B cell (primary cell): ENCODE results near the gene NPRL2. TPM values are rescaled to one million over a fixed set of nuclear protein-coding genes. Genes with fewer than 3 reads are reported as not detected.

Experiments
- ATAC-seq: fragments of 200-7000 bp; cut with Tn5 transposase; one replicate; pipeline ENCODE4 v1.10.0; 2021; ENCODE audit warnings: low read depth, mild to moderate bottlenecking, moderate number of reproducible peaks, moderate library complexity
- CTCF ChIA-PET: fragments of 350-600 bp; sonication (Branson Sonifier 250); formaldehyde crosslinking; loops from one replicate; lab custom pipeline; 2021; ENCODE audit warnings: antibody characterized with exemption, inconsistent platforms; lab: Charles Lee
- POLR2A ChIA-PET: fragments of 350-600 bp; sonication (Branson Sonifier 250); formaldehyde crosslinking; loops from one replicate; lab custom pipeline; 2021; ENCODE audit warnings: antibody characterized with exemption; lab: Charles Lee
- DNase-seq: peaks from one replicate; pipeline ENCODE4 v3.0.0; 2013
- H2AFZ ChIP-seq: 2 replicates; pipeline ENCODE4 v1.6.1; 2012; ENCODE audit warnings: mild to moderate bottlenecking, low read depth, low read length; ENCODE audit not compliant: insufficient read depth, poor library complexity, severe bottlenecking
- H3K27ac ChIP-seq, 2 donors: 1 replicate in 1 of 2; 2 replicates in 1 of 2; pipeline ENCODE4 v1.5.1; 2012 to 2013; ENCODE audit warnings: low read length in 2 of 2, mild to moderate bottlenecking in 2 of 2, moderate library complexity in 1 of 2
- H3K27me3 ChIP-seq, 4 experiments: fragments of 200-600 bp in 1 of 4; sonication (generic) in 1 of 4; replicated peaks in 1 of 4; 1 replicate in 2 of 4; 2 replicates in 2 of 4; pipeline versions ENCODE4 v1.6.1 to v1.7.0; 2013 to 2016; ENCODE audit warnings: low read length in 3 of 4, mild to moderate bottlenecking in 2 of 4, mixed read lengths in 1 of 4, moderate library complexity in 1 of 4; ENCODE audit not compliant: insufficient read depth in 4 of 4, control insufficient read depth in 3 of 4; ENCODE audit errors: control extremely low read depth in 1 of 4
- H3K36me3 ChIP-seq, 2 experiments: replicated peaks in 1 of 2; 1 replicate in 1 of 2; 2 replicates in 1 of 2; pipeline versions ENCODE4 v1.6.1 to v1.7.1; 2013; ENCODE audit warnings: low read length in 1 of 2; ENCODE audit not compliant: insufficient read depth in 2 of 2, control insufficient read depth in 1 of 2; ENCODE audit errors: control extremely low read depth in 1 of 2, extremely low read depth in 1 of 2
- H3K4me1 ChIP-seq, 2 donors: fragments of 200-600 bp in 1 of 2; sonication (generic) in 1 of 2; 1 replicate in 1 of 2; 2 replicates in 1 of 2; pipeline versions ENCODE4 v1.5.1 to v1.6.1; 2013 to 2017; ENCODE audit warnings: low read length in 2 of 2; ENCODE audit not compliant: control insufficient read depth in 2 of 2, insufficient read depth in 2 of 2
- H3K4me2 ChIP-seq: replicated peaks from 2 replicates; pipeline ENCODE3; 2012; ENCODE audit warnings: mild to moderate bottlenecking, low read depth, low read length; ENCODE audit not compliant: poor library complexity, severe bottlenecking
- H3K4me3 ChIP-seq, 5 experiments: fragments of 200-600 bp in 1 of 5; sonication (generic) in 1 of 5; 1 replicate in 3 of 5; 2 replicates in 2 of 5; pipeline versions ENCODE4 v1.5.1 to v1.7.0; 2011 to 2016; ENCODE audit warnings: low read length in 4 of 5, mild to moderate bottlenecking in 4 of 5, low read depth in 2 of 5, control low read depth in 1 of 5, moderate library complexity in 1 of 5; ENCODE audit not compliant: insufficient read depth in 1 of 5; ENCODE audit errors: control extremely low read depth in 1 of 5, extremely low read depth in 1 of 5
- H3K79me2 ChIP-seq: fragments of 200-600 bp; sonication (generic); one replicate; pipeline ENCODE4 v1.6.0; 2016; ENCODE audit warnings: low read length; ENCODE audit not compliant: control insufficient read depth, insufficient read depth
- H3K9ac ChIP-seq: fragments of 200-600 bp; sonication (generic); 2 replicates; pipeline ENCODE4 v1.6.1; 2017; ENCODE audit warnings: mild to moderate bottlenecking, low read length, moderate library complexity
- H3K9me3 ChIP-seq, 3 donors: one replicate each; pipeline versions ENCODE4 v1.6.1 to v1.7.1; 2013; ENCODE audit warnings: low read length in 2 of 3; ENCODE audit not compliant: control insufficient read depth in 2 of 3, insufficient read depth in 1 of 3; ENCODE audit errors: control extremely low read depth in 1 of 3
- H4K20me1 ChIP-seq: 2 replicates; pipeline ENCODE4 v1.6.0; 2012; ENCODE audit warnings: mild to moderate bottlenecking, low read length; ENCODE audit not compliant: insufficient read depth, control insufficient read depth, poor library complexity, severe bottlenecking
- H3K27ac Mint-ChIP-seq: one replicate; pipeline ENCODE4 v1.8.0; 2021; ENCODE audit warnings: mixed read lengths
- H3K27me3 Mint-ChIP-seq: one replicate; pipeline ENCODE4 v1.8.0; 2021; ENCODE audit warnings: mixed read lengths
- H3K4me1 Mint-ChIP-seq: one replicate; pipeline ENCODE4 v1.8.0; 2021; ENCODE audit warnings: mixed read lengths
- H3K4me3 Mint-ChIP-seq: one replicate; pipeline ENCODE4 v1.8.0; 2021; ENCODE audit warnings: mixed read lengths
- H3K9me3 Mint-ChIP-seq: one replicate; pipeline ENCODE4 v1.8.0; 2022; ENCODE audit warnings: mixed read lengths; ENCODE audit not compliant: insufficient read depth
- CTCF ChIP-seq: fragments of 200-600 bp; IDR thresholded peaks from one replicate; pipeline ENCODE4 v1.8.0; 2022; ENCODE audit warnings: antibody characterized with exemption, mild to moderate bottlenecking
- EZH2 ChIP-seq: IDR thresholded peaks from 2 replicates; pipeline ENCODE4 v1.6.1; 2012; ENCODE audit warnings: borderline replicate concordance, low read depth, mild to moderate bottlenecking, moderate library complexity, low read length; ENCODE audit not compliant: insufficient read depth, poor library complexity, severe bottlenecking
- WGBS: methylation state at CpG from one replicate; pipeline ENCODE4 v1.1.5; 2013; ENCODE audit warnings: missing lambda C conversion rate; ENCODE audit not compliant: insufficient coverage; 5-methylcytosine and 5-hydroxymethylcytosine counted together
- intact Hi-C: fragments of 100-400 bp; cut with micrococcal nuclease; formaldehyde crosslinking; loops from one replicate; pipeline ENCODE4 v1.10.0; 2022
- polyA plus RNA-seq: library from polyadenylated mRNA; depleted of rRNA; stranded (reverse); fragments of >200 nt; gene quantifications from 2 replicates; pipeline ENCODE4 v1.2.3, GENCODE V29; 2012
- total RNA-seq, 2 donors: library from RNA; stranded (reverse); fragments of 120-200 nt in 1 of 2; gene quantifications; 1 replicate in 1 of 2; 2 replicates in 1 of 2; pipeline versions ENCODE4 v1.2.3 to v1.2.4, GENCODE V29; 2013 to 2022

Gene NPRL2
- total and polyA plus RNA-seq, 2 donors (not counting 1 experiment from before 2014, with no cell fraction given), result 31.3 to 64.6 TPM

GRCh38 chr3:50371133-50371685 is 20.6 kb upstream of the NPRL2 start:
- ChIA-PET CTCF (no interaction called here), POLR2A (interaction anchor here (0.7 kb wide), 1 partner anchor 351 kb away, joined by 4 read pairs; no protein-coding TSS in a partner anchor)
- Histone ChIP-seq H3K4me1 (peaks cover 2 to 4% of the 10 kb centered on the region in 2 donors), H3K9me3 (no peaks in the 10 kb centered on the region), H2AFZ (no peak overlapping the region), H3K79me2 (no peaks in the 10 kb centered on the region), H3K9ac (no peak overlapping the region), H3K36me3 (no peaks in the 10 kb centered on the region), H3K4me3 (no peak overlapping the region), H3K4me2 (no peak overlapping the region), H4K20me1 (no peaks in the 10 kb centered on the region), H3K27ac (no peak overlapping the region), H3K27me3 (no peaks in the 10 kb centered on the region)
- Mint-ChIP-seq H3K4me1 (peaks cover 3% of the 10 kb centered on the region), H3K9me3 (no peaks in the 10 kb centered on the region), H3K27ac (no peak overlapping the region), H3K4me3 (no peak overlapping the region), H3K27me3 (peaks cover 12% of the 10 kb centered on the region)
- no peak for ATAC-seq
- no peak for TF ChIP-seq CTCF
- TF ChIP-seq EZH2, result no peak
- no peak for DNase-seq
- intact Hi-C loops, result no loop called here
- WGBS, result 88% methylated on average over 3 of the region's 3 CpGs

- TF ChIP-seq EZH2, result no peak
- TF ChIP-seq CTCF, result no peak
- POLR2A ChIA-PET, result interaction anchor here (0.7 kb wide), 1 partner anchor 351 kb away, joined by 4 read pairs; no protein-coding TSS in a partner anchor
- peaks cover 9% of the 10 kb centered on the region for H3K4me1 Mint-ChIP-seq
- Histone ChIP-seq H3K9me3 (no peaks in the 10 kb centered on the region), H3K4me2 (no peak overlapping the region), H4K20me1 (no peaks in the 10 kb centered on the region), H3K9ac (no peak overlapping the region), H3K27me3 (peaks cover 0 to 3% (median 0%) of the 10 kb centered on the region in 4 experiments), H2AFZ (no peak overlapping the region), H3K79me2 (no peaks in the 10 kb centered on the region), H3K4me1 (peaks cover 8 to 10% of the 10 kb centered on the region in 2 donors), H3K27ac (no peak overlapping the region), H3K4me3 (no peak overlapping the region), H3K36me3 (no peaks in the 10 kb centered on the region)
- DNase-seq, result no peak
- H3K9me3 Mint-ChIP-seq, result no peaks in the 10 kb centered on the region
- intact Hi-C loops, result no loop called here
- no peak for ATAC-seq
- peaks cover 12% of the 10 kb centered on the region for H3K27me3 Mint-ChIP-seq
- WGBS, result 83% methylated on average over 9 of the region's 14 CpGs
- H3K4me3 Mint-ChIP-seq, result no peak overlapping the region
- CTCF ChIA-PET, result no interaction called here
- no peak overlapping the region for H3K27ac Mint-ChIP-seq
Measured at GRCh38 chr3:50370594-50370993, 20.0 kb upstream of the NPRL2 start.
